ENCODE data around the gene METTL24. TPM values are rescaled to one million over a fixed set of nuclear protein-coding genes. Genes with fewer than 3 reads are reported as not detected.
"Not testable (repeated sequence)": the region's sequence is repeated elsewhere in the genome, so short reads cannot be mapped to it uniquely, and the experiment has no call there.

METTL24 gene
- total and polyA plus RNA-seq, 4 donors = 2.8 to 11.5 (median 4.9) TPM

- WGBS (ENCODE audit: insufficient coverage) = 67% methylated on average over 7 of the region's 8 CpGs
- Histone ChIP-seq H3K4me1 (ENCODE audit: control insufficient read depth, insufficient read depth, low read length) (no peaks in the 10 kb centered on the region), H3K27me3 (ENCODE audit: control insufficient read depth, insufficient read depth, low read length) (no peaks in the 10 kb centered on the region), H3K9me3 (ENCODE audit: control insufficient read depth, insufficient read depth, low read length) (peaks cover 6% of the 10 kb centered on the region), H3K4me3 (ENCODE audit: low read depth, low read length) (no peak overlapping the region), H3K27ac (ENCODE audit: low read depth, low read length) (no peak overlapping the region), H3K36me3 (ENCODE audit: control insufficient read depth, insufficient read depth, low read length) (no peaks in the 10 kb centered on the region)
- no peak for DNase-seq (ENCODE audit: low read depth in 4 of 6, low spot score in 6 of 6)
Observed at GRCh38 chr6:110287462-110288341, 70.4 kb downstream of the METTL24 start.

- 67% methylated on average over 2 of the region's 7 CpGs for WGBS (ENCODE audit: insufficient coverage)
- H3K9me3 ChIP-seq (ENCODE audit: control insufficient read depth, insufficient read depth, low read length) = peaks cover 3% of the 10 kb centered on the region
- H3K4me3 ChIP-seq (ENCODE audit: low read depth, low read length) = no peak overlapping the region
- H3K27ac ChIP-seq (ENCODE audit: low read depth, low read length) = no peak overlapping the region
- no peaks in the 10 kb centered on the region for H3K4me1 ChIP-seq (ENCODE audit: control insufficient read depth, insufficient read depth, low read length)
- H3K27me3 ChIP-seq (ENCODE audit: control insufficient read depth, insufficient read depth, low read length) = no peaks in the 10 kb centered on the region
- peak in 1 of 6 donors; percentile 26 for DNase-seq (ENCODE audit: low read depth in 4 of 6, low spot score in 6 of 6)
- H3K36me3 ChIP-seq (ENCODE audit: control insufficient read depth, insufficient read depth, low read length) = no peaks in the 10 kb centered on the region
Observed at GRCh38 chr6:110285306-110286060, 72.7 kb downstream of the METTL24 start.

- DNase-seq (ENCODE audit: low read depth in 4 of 6, low spot score in 6 of 6) = peak in 4 of 6 donors; percentile 17 to 93 (median 32)
- Histone ChIP-seq H3K9me3 (ENCODE audit: control insufficient read depth, insufficient read depth, low read length) (peaks cover 3% of the 10 kb centered on the region), H3K27ac (ENCODE audit: low read depth, low read length) (no peak overlapping the region), H3K27me3 (ENCODE audit: control insufficient read depth, insufficient read depth, low read length) (no peaks in the 10 kb centered on the region), H3K4me1 (ENCODE audit: control insufficient read depth, insufficient read depth, low read length) (no peaks in the 10 kb centered on the region), H3K4me3 (ENCODE audit: low read depth, low read length) (no peak overlapping the region), H3K36me3 (ENCODE audit: control insufficient read depth, insufficient read depth, low read length) (no peaks in the 10 kb centered on the region)
Observed at GRCh38 chr6:110284855-110285254, 73.3 kb downstream of the METTL24 start.

GRCh38 chr6:110283657-110284056, 74.5 kb downstream of the METTL24 start:
- no peaks in the 10 kb centered on the region for H3K36me3 ChIP-seq (ENCODE audit: control insufficient read depth, insufficient read depth, low read length)
- no peaks in the 10 kb centered on the region for H3K27me3 ChIP-seq (ENCODE audit: control insufficient read depth, insufficient read depth, low read length)
- no peak for DNase-seq (ENCODE audit: low read depth in 4 of 6, low spot score in 6 of 6)
- no CpG with 5 or more reads among the region's 2 CpGs for WGBS (ENCODE audit: insufficient coverage)
- no peak overlapping the region for H3K27ac ChIP-seq (ENCODE audit: low read depth, low read length)
- H3K4me3 ChIP-seq (ENCODE audit: low read depth, low read length) = no peak overlapping the region
- no peaks in the 10 kb centered on the region for H3K9me3 ChIP-seq (ENCODE audit: control insufficient read depth, insufficient read depth, low read length)
- no peaks in the 10 kb centered on the region for H3K4me1 ChIP-seq (ENCODE audit: control insufficient read depth, insufficient read depth, low read length)

GRCh38 chr6:110282412-110282811, 75.7 kb downstream of the METTL24 start:
- no peak overlapping the region for H3K27ac ChIP-seq (ENCODE audit: low read depth, low read length)
- H3K36me3 ChIP-seq (ENCODE audit: control insufficient read depth, insufficient read depth, low read length) = no peaks in the 10 kb centered on the region
- H3K4me1 ChIP-seq (ENCODE audit: control insufficient read depth, insufficient read depth, low read length) = no peaks in the 10 kb centered on the region
- no peak for DNase-seq (ENCODE audit: low read depth in 4 of 6, low spot score in 6 of 6)
- no peak overlapping the region for H3K4me3 ChIP-seq (ENCODE audit: low read depth, low read length)
- 57% methylated on average over 1 of the region's 1 CpG for WGBS (ENCODE audit: insufficient coverage)
- H3K9me3 ChIP-seq (ENCODE audit: control insufficient read depth, insufficient read depth, low read length) = no peaks in the 10 kb centered on the region
- no peaks in the 10 kb centered on the region for H3K27me3 ChIP-seq (ENCODE audit: control insufficient read depth, insufficient read depth, low read length)

GRCh38 chr6:110277100-110277665, 81.0 kb downstream of the METTL24 start:
- no peaks in the 10 kb centered on the region for H3K27me3 ChIP-seq (ENCODE audit: control insufficient read depth, insufficient read depth, low read length)
- H3K4me3 ChIP-seq (ENCODE audit: low read depth, low read length) = no peak overlapping the region
- WGBS (ENCODE audit: insufficient coverage) = 20% methylated on average over 1 of the region's 7 CpGs
- no peaks in the 10 kb centered on the region for H3K9me3 ChIP-seq (ENCODE audit: control insufficient read depth, insufficient read depth, low read length)
- no peaks in the 10 kb centered on the region for H3K36me3 ChIP-seq (ENCODE audit: control insufficient read depth, insufficient read depth, low read length)
- DNase-seq (ENCODE audit: low read depth in 4 of 6, low spot score in 6 of 6) = peak in 2 of 6 donors; percentile 59 to 62
- no peak overlapping the region for H3K27ac ChIP-seq (ENCODE audit: low read depth, low read length)
- no peaks in the 10 kb centered on the region for H3K4me1 ChIP-seq (ENCODE audit: control insufficient read depth, insufficient read depth, low read length)

- not testable (repeated sequence) for DNase-seq (ENCODE audit: low read depth in 4 of 6, low spot score in 6 of 6); H3K4me1 ChIP-seq (ENCODE audit: control insufficient read depth, insufficient read depth, low read length); H3K4me3 ChIP-seq (ENCODE audit: low read depth, low read length); H3K9me3 ChIP-seq (ENCODE audit: control insufficient read depth, insufficient read depth, low read length); H3K36me3 ChIP-seq (ENCODE audit: control insufficient read depth, insufficient read depth, low read length); H3K27ac ChIP-seq (ENCODE audit: low read depth, low read length); H3K27me3 ChIP-seq (ENCODE audit: control insufficient read depth, insufficient read depth, low read length)
Observed at GRCh38 chr6:110272781-110273180, 85.4 kb downstream of the METTL24 start.

GRCh38 chr6:110271732-110272022, 86.5 kb downstream of the METTL24 start:
- H3K36me3 ChIP-seq (ENCODE audit: control insufficient read depth, insufficient read depth, low read length) = no peaks in the 10 kb centered on the region
- no peak for DNase-seq (ENCODE audit: low read depth in 4 of 6, low spot score in 6 of 6)
- H3K9me3 ChIP-seq (ENCODE audit: control insufficient read depth, insufficient read depth, low read length) = no peaks in the 10 kb centered on the region
- no peaks in the 10 kb centered on the region for H3K4me1 ChIP-seq (ENCODE audit: control insufficient read depth, insufficient read depth, low read length)
- H3K4me3 ChIP-seq (ENCODE audit: low read depth, low read length) = no peak overlapping the region
- WGBS (ENCODE audit: insufficient coverage) = no CpG with 5 or more reads among the region's 1 CpG
- no peak overlapping the region for H3K27ac ChIP-seq (ENCODE audit: low read depth, low read length)
- H3K27me3 ChIP-seq (ENCODE audit: control insufficient read depth, insufficient read depth, low read length) = no peaks in the 10 kb centered on the region

GRCh38 chr6:110270165-110270564, 88.0 kb downstream of the METTL24 start:
- Histone ChIP-seq H3K27me3 (ENCODE audit: control insufficient read depth, insufficient read depth, low read length) (no peaks in the 10 kb centered on the region), H3K4me1 (ENCODE audit: control insufficient read depth, insufficient read depth, low read length) (no peaks in the 10 kb centered on the region), H3K27ac (ENCODE audit: low read depth, low read length) (no peak overlapping the region), H3K36me3 (ENCODE audit: control insufficient read depth, insufficient read depth, low read length) (no peaks in the 10 kb centered on the region), H3K9me3 (ENCODE audit: control insufficient read depth, insufficient read depth, low read length) (no peaks in the 10 kb centered on the region), H3K4me3 (ENCODE audit: low read depth, low read length) (no peak overlapping the region)
- DNase-seq (ENCODE audit: low read depth in 4 of 6, low spot score in 6 of 6) = no peak
- WGBS (ENCODE audit: insufficient coverage) = no CpG with 5 or more reads among the region's 4 CpGs
